ENCODE data around the gene CHD9NB.

Gene CHD9NB

GRCh38 chr16:52993179-52993578, 59.5 kb downstream of the CHD9NB start:
- POLR2A ChIA-PET: no interaction called here

DNA sequence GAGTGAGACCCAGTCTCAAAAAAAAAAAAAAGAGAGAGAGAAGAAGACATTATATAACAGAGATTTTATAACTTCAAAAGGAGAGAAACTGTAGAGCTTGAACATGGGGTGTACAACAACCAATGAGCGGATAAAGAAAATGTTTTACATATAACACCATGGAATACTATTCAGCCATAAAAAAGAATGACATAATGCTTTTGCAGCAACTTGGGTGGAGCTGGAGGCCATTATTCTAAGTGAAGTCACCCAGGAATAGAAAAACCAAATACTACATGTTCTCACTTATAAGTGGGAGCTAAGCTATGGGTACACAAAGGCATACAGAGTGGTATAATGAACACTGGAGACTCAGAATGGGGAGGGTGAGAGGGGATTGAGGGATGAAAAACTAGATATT, 61.1 kb downstream of the CHD9NB start:
- Histone ChIP-seq H3K36me3 (ENCODE audit: control insufficient read depth in 2 of 2, insufficient read depth in 1 of 2, low read length in 2 of 2) (no peaks in the 10 kb centered on the region), H3K4me1 (ENCODE audit: control insufficient read depth, insufficient read depth, low read length) (no peaks in the 10 kb centered on the region), H3K4me3 (ENCODE audit: low read depth, low read length) (no peak overlapping the region), H3K9me3 (ENCODE audit: control insufficient read depth, insufficient read depth, low read depth, low read length) (no peaks in the 10 kb centered on the region), H3K27ac (ENCODE audit: extremely low read depth, low read depth, low read length) (no peak overlapping the region)
- ChIA-PET CTCF (interaction anchor here (0.6 kb wide), 1 partner anchor 29 kb away, joined by 3 read pairs; no protein-coding TSS in a partner anchor), POLR2A (no interaction called here)
- TF ChIP-seq, protein P1, sequence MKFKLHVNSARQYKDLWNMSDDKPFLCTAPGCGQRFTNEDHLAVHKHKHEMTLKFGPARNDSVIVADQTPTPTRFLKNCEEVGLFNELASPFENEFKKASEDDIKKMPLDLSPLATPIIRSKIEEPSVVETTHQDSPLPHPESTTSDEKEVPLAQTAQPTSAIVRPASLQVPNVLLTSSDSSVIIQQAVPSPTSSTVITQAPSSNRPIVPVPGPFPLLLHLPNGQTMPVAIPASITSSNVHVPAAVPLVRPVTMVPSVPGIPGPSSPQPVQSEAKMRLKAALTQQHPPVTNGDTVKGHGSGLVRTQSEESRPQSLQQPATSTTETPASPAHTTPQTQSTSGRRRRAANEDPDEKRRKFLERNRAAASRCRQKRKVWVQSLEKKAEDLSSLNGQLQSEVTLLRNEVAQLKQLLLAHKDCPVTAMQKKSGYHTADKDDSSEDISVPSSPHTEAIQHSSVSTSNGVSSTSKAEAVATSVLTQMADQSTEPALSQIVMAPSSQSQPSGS (tag by site-specific recombination; IDR thresholded peaks at IDR 0.05; ENCODE audit: low read depth): 0 out of 2 replicates have a peak, but pooled peaks have one; percentile 33
- TF ChIP-seq IKZF3 (tag by site-specific recombination; IDR thresholded peaks at IDR 0.05): no peak

More at GRCh38 chr16:52993179-52993578, 59.5 kb downstream of the CHD9NB start:
- no peak for TF ChIP-seq ZBTB8A (tag by site-specific recombination; IDR thresholded peaks at IDR 0.05)
- no peak for TF ChIP-seq ZNF391 (tag by site-specific recombination; IDR thresholded peaks at IDR 0.05; ENCODE audit: borderline replicate concordance, low read depth)
- TF ChIP-seq REPIN1 (tag by site-specific recombination; IDR thresholded peaks at IDR 0.05; ENCODE audit: low read depth): no peak
- TF ChIP-seq ZNF184 (tag by site-specific recombination; IDR thresholded peaks at IDR 0.05): no peak
- TF ChIP-seq MYNN (tag by site-specific recombination; IDR thresholded peaks at IDR 0.05; ENCODE audit: borderline replicate concordance): no peak
- TF ChIP-seq, protein P2, sequence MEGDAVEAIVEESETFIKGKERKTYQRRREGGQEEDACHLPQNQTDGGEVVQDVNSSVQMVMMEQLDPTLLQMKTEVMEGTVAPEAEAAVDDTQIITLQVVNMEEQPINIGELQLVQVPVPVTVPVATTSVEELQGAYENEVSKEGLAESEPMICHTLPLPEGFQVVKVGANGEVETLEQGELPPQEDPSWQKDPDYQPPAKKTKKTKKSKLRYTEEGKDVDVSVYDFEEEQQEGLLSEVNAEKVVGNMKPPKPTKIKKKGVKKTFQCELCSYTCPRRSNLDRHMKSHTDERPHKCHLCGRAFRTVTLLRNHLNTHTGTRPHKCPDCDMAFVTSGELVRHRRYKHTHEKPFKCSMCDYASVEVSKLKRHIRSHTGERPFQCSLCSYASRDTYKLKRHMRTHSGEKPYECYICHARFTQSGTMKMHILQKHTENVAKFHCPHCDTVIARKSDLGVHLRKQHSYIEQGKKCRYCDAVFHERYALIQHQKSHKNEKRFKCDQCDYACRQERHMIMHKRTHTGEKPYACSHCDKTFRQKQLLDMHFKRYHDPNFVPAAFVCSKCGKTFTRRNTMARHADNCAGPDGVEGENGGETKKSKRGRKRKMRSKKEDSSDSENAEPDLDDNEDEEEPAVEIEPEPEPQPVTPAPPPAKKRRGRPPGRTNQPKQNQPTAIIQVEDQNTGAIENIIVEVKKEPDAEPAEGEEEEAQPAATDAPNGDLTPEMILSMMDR (tag by site-specific recombination; IDR thresholded peaks at IDR 0.05): no peak
- CTCF ChIA-PET: no interaction called here
- H3K36me3 ChIP-seq (ENCODE audit: control insufficient read depth in 2 of 2, insufficient read depth in 1 of 2, low read length in 2 of 2): no peaks in the 10 kb centered on the region
- no peak overlapping the region for H3K4me3 ChIP-seq (ENCODE audit: low read depth, low read length)
- H3K27ac ChIP-seq (ENCODE audit: extremely low read depth, low read depth, low read length): no peak overlapping the region
- H3K4me1 ChIP-seq (ENCODE audit: control insufficient read depth, insufficient read depth, low read length): no peaks in the 10 kb centered on the region
- H3K9me3 ChIP-seq (ENCODE audit: control insufficient read depth, insufficient read depth, low read depth, low read length): no peaks in the 10 kb centered on the region

Data from HEK293 (cell line).